IPS-18a (cell line): Measurements from ENCODE around the gene IQSEC2.

Experiments used
- H3K27ac ChIP-seq: one replicate; pipeline ENCODE4 v1.5.1; 2013; ENCODE audit warnings: low read length
- H3K27me3 ChIP-seq: one replicate; pipeline ENCODE4 v1.6.1; 2013; ENCODE audit warnings: mild to moderate bottlenecking, low read length; ENCODE audit not compliant: control insufficient read depth, insufficient read depth
- H3K36me3 ChIP-seq: one replicate; pipeline ENCODE4 v1.6.1; 2013; ENCODE audit warnings: low read depth, low read length; ENCODE audit not compliant: control insufficient read depth
- H3K4me1 ChIP-seq: one replicate; pipeline ENCODE4 v1.6.1; 2013; ENCODE audit warnings: low read depth, low read length; ENCODE audit not compliant: control insufficient read depth
- H3K4me3 ChIP-seq: one replicate; pipeline ENCODE4 v1.5.1; 2013; ENCODE audit warnings: low read length
- H3K9ac ChIP-seq: one replicate; pipeline ENCODE4 v1.6.1; 2013; ENCODE audit warnings: mild to moderate bottlenecking, low read length, moderate library complexity
- H3K9me3 ChIP-seq: one replicate; pipeline ENCODE4 v1.6.1; 2013; ENCODE audit warnings: low read depth, low read length; ENCODE audit not compliant: control insufficient read depth

Gene IQSEC2

DNA sequence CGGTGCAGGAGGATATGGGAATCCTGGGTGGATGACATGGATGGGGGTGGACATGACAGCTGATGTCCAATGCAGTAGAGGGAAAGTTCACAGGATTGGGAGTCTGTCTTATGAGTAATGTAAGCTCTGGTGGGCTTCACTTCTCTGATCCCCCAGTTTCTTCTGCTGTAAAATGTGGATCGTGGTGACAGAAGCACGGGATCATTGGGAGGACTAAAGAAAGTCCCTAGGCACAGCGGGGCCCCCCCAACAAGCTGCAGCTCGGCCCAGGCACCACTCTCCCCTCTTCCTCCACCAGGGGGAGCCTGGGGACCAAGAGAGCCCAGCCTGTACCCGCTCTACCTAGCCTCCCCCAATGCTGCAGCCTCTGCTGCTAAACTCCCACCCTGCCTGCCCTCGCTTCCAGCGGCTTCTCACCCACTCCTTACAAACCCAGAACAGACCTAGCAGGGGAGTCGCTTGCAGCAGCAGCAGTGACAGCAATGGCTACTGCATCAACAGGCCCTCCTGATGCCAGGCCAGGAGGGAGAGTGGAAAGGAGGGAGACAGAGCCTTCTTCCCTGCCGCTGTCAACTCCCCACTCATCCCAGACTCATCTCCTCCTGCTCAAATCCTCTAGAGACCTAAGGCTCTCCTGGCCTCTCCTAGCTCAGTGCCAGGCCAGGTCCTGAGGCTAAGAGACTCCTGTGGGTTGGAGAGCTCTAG, 36.1 kb upstream of the IQSEC2 start:
- no peak overlapping the region for H3K4me3 ChIP-seq
- H3K36me3 ChIP-seq = no peaks in the 10 kb centered on the region
- H3K27me3 ChIP-seq = peaks cover 34% of the 10 kb centered on the region
- H3K9me3 ChIP-seq = peaks cover 2% of the 10 kb centered on the region
- no peak overlapping the region for H3K9ac ChIP-seq
- H3K27ac ChIP-seq = no peak overlapping the region
- peaks cover 6% of the 10 kb centered on the region for H3K4me1 ChIP-seq

DNA sequence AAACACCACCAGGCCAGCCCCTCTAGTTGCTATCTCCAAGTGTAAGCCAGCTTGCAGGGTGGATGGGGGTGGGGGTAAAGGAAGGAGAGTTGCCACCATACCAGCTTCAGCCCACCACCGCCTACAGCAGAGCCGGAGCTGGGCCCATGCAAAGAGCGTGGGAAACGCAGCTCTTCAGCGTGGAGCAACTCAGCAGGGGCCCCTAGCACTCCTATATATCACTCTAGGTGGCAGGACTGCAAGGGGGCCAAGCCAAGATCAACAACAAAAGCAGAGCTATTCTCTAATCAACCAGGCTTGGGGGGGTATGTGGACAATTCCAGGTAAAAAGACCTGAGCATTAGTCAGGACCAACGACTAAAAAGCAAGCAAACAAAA, 35.5 kb upstream of the IQSEC2 start:
- H3K9me3 ChIP-seq = peaks cover 2% of the 10 kb centered on the region
- no peak overlapping the region for H3K4me3 ChIP-seq
- no peak overlapping the region for H3K27ac ChIP-seq
- no peak overlapping the region for H3K9ac ChIP-seq
- peaks cover 4% of the 10 kb centered on the region for H3K4me1 ChIP-seq
- H3K36me3 ChIP-seq = no peaks in the 10 kb centered on the region
- H3K27me3 ChIP-seq = peaks cover 27% of the 10 kb centered on the region

DNA sequence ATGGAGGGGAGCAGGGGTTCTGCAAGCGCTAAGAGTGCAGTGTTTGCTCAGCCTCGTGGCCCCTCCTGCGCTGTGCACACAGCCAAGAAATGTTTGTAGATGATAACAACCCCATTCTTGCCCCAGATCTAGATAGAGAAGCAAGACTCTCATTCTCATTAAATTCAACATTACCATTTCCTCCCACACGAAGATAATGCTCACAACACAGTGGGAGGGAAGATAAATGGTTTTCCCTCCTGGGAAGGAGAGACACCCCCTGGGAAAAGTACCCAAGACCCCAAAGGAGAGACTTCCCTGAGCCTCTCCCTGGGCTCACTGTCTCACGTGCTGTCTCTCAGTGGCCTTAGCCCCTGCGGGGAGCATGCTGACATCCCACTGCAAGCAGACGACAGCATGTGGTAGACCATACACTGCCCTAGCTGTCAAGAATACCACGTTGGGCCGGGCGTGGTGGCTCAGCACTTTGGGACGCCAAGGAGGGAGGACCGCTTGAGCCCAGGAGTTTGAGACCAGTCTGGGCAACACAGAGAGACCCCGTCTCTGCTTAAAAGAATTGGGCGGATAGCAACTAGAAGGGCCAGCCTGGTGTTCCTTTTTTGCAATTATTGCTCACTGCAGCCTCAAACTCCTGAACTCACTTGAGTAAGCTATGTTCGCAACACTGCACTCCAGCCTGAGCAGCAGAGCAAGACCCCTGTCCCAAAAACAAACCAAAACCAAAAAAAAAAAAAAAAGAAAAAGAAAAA, 34.9 kb upstream of the IQSEC2 start:
- no peaks in the 10 kb centered on the region for H3K36me3 ChIP-seq
- H3K27me3 ChIP-seq = peaks cover 23% of the 10 kb centered on the region
- H3K4me3 ChIP-seq = no peak overlapping the region
- H3K27ac ChIP-seq = no peak overlapping the region
- H3K4me1 ChIP-seq = peaks cover 4% of the 10 kb centered on the region
- H3K9me3 ChIP-seq = peaks cover 2% of the 10 kb centered on the region
- no peak overlapping the region for H3K9ac ChIP-seq

DNA sequence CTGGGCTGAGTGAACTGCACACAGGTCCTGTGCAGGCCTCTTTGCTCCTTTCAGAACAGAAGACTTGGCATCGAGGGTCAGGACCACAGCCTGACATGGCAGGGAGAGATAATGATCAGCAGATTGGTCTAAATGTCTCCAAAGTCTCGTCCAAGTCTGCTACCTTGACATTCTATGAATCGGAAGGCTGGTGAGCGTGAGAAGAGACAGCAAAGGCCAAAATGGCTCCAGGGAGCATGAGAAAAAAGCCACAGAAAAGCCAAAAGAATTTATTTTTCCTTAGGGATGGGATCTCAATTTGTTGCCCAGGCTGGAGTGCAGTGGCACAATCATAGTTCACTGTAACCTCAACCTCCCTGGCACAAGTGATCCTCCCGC, 32.3 kb upstream of the IQSEC2 start:
- no peak overlapping the region for H3K4me3 ChIP-seq
- H3K36me3 ChIP-seq = no peaks in the 10 kb centered on the region
- no peak overlapping the region for H3K9ac ChIP-seq
- H3K27me3 ChIP-seq = no peaks in the 10 kb centered on the region
- peaks cover 6% of the 10 kb centered on the region for H3K9me3 ChIP-seq
- H3K27ac ChIP-seq = no peak overlapping the region
- peaks cover 4% of the 10 kb centered on the region for H3K4me1 ChIP-seq

DNA sequence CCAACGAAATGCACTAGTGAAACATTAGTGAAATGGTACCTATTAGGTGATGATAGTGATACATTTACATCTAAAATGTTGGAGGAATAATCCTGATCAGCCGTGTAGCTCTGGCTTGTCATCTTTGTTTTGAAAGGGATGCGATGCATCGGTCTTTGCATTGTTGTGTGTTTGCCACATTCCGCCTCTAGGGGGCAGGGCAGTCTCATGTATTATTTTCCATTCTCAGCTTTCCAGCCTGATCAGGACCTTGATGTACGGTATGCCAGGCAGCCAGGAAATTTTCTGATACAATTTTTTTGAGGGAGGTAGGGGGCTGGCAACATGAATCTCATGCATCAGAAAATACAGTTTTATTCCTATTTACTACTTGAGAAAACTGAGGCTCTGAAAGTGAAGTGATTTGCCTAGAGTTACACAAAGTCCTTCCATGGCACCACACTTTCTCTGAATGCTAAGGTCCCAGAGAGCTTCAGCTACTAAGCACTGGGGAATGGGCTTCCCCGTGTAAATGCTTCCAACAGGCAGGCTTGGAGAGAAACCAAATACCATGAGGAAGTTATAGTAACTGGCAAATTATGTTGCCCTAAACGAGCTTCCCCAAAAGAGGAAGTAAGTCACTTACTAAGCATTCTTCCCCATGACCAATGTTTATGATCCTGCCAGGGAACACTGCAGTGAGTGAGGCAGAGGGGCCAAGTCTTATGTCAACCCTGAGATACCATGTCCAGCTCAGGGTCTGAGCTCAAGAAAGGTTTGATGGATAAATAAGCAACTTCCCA, 31.8 kb upstream of the IQSEC2 start:
- H3K27me3 ChIP-seq = no peaks in the 10 kb centered on the region
- peaks cover 6% of the 10 kb centered on the region for H3K9me3 ChIP-seq
- H3K9ac ChIP-seq = no peak overlapping the region
- no peak overlapping the region for H3K27ac ChIP-seq
- H3K4me1 ChIP-seq = peaks cover 4% of the 10 kb centered on the region
- no peaks in the 10 kb centered on the region for H3K36me3 ChIP-seq
- no peak overlapping the region for H3K4me3 ChIP-seq

DNA sequence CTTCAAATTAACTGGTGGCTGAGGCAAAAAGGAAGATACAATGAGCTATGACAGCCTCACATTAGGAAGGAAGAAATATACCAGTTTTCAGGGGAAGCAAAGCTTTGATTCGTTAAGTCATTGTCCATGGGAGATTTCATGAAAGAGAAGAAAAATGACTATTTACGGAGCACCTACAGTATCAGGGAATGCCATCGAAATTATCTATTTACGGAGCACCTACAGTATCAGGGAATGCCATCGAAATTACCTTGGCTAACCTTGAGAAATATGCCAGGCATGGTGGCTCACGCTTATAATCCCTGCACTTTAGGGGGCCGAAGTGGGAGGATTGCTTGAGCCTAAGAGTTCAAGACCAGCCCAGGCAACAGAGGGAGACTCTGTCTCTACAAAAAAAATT, 28.5 kb upstream of the IQSEC2 start:
- no peak overlapping the region for H3K4me3 ChIP-seq
- H3K4me1 ChIP-seq = no peaks in the 10 kb centered on the region
- H3K27ac ChIP-seq = no peak overlapping the region
- H3K9me3 ChIP-seq = peaks cover 7% of the 10 kb centered on the region
- no peaks in the 10 kb centered on the region for H3K27me3 ChIP-seq
- no peaks in the 10 kb centered on the region for H3K36me3 ChIP-seq
- no peak overlapping the region for H3K9ac ChIP-seq

DNA sequence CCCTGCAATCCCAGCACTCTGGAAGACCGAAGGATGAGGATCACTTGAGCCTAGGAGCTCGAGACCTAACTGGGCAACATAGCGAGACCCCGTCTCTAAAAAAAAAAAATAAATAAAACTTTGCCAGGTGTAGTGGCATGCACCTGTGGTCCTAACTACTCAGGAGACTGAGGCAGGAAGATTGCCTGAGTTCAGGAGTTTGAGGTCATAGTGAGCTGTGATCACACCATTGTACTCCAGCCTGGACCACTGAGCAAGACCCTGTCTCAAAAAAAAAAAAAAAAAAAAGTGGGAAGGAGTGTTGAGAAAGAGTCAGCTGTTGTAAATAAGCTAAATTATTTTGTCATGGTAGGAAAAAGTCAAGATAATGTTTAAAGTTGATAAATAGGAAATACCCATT, 27.5 kb upstream of the IQSEC2 start:
- Histone ChIP-seq H3K9me3 (peaks cover 7% of the 10 kb centered on the region), H3K27me3 (no peaks in the 10 kb centered on the region), H3K36me3 (no peaks in the 10 kb centered on the region), H3K4me1 (no peaks in the 10 kb centered on the region), H3K9ac (no peak overlapping the region), H3K4me3 (no peak overlapping the region), H3K27ac (no peak overlapping the region)

DNA sequence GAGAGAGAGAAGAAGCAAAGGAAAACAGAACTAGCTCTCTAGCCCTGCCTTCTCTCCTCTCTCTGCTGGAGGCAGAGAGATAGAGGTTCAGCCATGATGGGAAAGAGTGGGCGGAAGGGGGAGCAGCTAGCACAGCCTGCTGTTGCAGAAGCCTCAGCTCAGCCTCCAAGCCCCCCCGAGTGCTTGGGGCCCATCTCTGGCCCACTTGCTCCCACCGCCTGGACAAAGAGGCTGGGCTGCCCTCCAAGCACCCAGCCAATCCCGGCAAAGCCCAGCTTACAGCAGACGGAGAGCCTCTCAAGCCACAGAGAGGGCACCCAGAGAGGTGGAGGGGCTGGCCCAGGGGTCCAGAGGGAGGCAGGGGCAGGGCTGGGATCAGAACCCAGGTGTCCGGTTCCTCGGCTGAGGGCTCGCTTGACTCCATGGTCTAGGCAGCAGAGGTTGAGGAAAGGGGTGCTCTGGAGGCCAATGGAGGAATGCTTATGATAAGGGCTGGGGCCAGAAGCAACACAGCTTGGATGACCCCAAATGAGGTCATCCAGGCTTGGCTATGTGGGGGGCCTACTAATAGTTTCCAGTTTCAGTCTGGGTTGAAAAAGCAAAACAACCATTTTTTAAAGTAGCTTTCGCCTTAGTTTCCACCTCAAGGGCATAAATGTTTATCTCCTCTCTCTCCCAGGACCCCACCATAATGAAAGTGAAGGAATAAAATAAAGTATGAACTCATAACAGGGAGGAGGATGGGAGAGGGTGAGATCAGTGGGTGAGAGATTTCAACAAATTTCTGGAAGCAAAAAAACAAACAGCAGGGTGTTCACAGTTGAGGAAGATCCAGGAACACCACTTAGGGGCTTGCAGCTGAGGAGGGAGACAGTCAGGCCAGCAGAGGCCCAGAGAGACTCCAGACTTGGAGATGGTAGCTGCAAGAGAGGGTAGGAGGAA, 24.9 kb upstream of the IQSEC2 start:
- no peaks in the 10 kb centered on the region for H3K36me3 ChIP-seq
- peaks cover 7% of the 10 kb centered on the region for H3K9me3 ChIP-seq
- H3K4me3 ChIP-seq = no peak overlapping the region
- no peaks in the 10 kb centered on the region for H3K27me3 ChIP-seq
- no peak overlapping the region for H3K27ac ChIP-seq
- no peaks in the 10 kb centered on the region for H3K4me1 ChIP-seq
- H3K9ac ChIP-seq = no peak overlapping the region

DNA sequence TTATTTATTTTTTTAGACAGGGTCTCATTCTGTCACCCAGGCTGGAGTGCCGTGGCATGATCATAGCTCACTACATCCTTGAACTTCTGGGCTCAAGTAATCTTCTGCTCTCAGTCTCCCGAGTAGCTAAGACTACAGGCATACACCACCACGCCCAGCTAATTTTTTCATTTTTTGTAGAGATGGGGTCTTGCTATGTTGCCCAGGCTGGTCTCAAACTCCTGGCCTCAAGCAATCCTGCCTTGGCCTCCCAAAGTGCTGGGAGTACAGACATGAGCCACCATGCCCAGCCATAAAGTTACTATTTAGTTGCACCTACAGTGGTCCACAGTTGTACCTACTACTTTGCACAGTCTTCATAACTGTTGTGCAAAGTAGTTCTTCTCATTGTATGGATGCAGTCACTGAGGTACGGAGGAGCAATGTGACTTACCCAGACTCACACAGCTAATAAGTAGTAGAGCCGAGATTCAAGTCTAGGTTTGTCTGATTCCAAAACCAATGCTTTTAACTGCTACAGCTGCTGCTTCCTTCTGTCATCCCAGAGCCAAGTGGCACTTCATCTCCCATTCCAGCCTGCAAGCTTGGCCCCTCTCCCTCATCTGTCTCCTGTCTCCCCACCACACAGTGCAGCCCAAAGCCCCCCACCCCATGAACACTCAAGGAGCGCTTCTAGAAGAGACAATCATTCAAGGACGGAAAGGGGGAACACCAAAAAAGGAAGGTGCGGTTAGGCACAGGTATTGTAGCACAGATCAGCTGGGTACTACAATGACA, 24.0 kb upstream of the IQSEC2 start:
- H3K36me3 ChIP-seq = no peaks in the 10 kb centered on the region
- no peak overlapping the region for H3K27ac ChIP-seq
- peaks cover 9% of the 10 kb centered on the region for H3K9me3 ChIP-seq
- H3K4me3 ChIP-seq = no peak overlapping the region
- no peak overlapping the region for H3K9ac ChIP-seq
- H3K27me3 ChIP-seq = no peaks in the 10 kb centered on the region
- H3K4me1 ChIP-seq = no peaks in the 10 kb centered on the region

DNA sequence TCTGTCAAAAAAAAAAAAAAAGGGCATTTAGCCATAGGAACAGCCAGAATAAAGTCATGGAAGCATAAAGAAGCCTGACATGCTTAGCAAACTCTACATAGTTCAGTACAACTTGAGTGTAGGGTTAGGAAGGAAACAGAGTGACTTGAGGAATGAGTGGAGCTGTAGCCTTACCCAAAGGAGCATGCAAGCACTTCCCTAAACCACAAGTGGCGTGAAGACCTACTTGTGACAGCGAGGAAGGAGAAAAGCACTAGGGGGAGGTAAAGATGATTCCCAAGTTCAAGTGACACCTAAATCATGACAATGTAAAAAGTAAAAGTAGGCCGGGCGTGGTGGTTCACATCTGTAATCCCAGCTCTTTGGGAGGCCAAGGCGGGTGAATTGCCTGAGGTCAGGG, 21.8 kb upstream of the IQSEC2 start:
- Histone ChIP-seq H3K36me3 (no peaks in the 10 kb centered on the region), H3K27me3 (no peaks in the 10 kb centered on the region), H3K4me1 (no peaks in the 10 kb centered on the region), H3K4me3 (no peak overlapping the region), H3K27ac (no peak overlapping the region), H3K9me3 (peaks cover 6% of the 10 kb centered on the region), H3K9ac (no peak overlapping the region)
